HG03354 (cell line): Measurements from ENCODE around the gene RBMS1.

Experiments used
- ATAC-seq: cut with Tn5 transposase; IDR thresholded peaks from one replicate; pipeline ENCODE4 v1.9.1; 2021; ENCODE audit warnings: mild to moderate bottlenecking; ENCODE audit not compliant: unreplicated experiment, poor library complexity, severe bottlenecking

Gene RBMS1

DNA sequence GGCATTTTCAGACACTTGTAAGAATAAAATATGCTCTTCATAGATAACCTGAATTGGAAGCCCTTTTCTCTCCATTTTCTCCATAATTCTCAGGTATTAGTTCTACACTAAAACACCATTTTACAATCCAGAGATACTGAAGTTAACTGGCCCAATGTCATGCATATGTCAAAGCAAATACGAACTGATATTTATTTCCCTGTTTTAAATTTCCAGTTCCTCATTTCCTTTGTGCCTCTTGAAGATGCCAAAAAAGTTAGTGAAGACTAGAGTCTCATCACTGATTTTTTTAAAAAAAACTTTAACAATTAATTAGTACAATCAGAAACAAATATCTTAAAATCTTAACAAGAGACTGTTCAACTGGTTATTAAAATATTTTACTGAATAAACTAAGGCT lies 240.7 kb downstream of the RBMS1 start:
- ATAC-seq, result no peak

DNA sequence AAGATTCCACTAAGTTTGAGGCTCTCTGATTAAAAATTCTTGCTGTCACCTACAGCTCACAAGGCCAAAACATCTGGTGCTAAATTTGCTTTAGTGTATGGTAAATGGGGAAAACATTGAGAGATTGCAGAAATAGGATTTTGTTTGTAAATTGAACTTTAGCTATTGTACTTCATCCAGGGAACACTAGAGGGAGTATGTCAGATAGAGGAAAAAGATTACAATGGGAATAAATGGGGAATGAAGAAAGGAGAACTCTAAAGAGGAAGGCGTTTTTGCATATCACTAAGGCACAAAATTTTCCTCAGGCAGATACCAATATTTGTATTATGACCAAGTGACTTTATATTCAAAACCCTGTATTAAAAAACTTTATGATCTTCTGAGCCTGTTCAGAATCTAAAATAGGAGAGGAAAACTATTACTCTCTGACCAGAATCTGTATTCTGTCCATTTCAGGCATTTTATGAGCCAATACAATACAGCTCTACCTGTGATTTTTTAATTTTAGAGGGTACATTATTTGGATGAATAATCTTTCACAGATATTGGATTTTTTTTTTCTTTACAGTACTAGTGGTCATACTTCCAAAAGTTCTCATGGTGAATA lies 241.2 kb downstream of the RBMS1 start:
- no peak for ATAC-seq

DNA sequence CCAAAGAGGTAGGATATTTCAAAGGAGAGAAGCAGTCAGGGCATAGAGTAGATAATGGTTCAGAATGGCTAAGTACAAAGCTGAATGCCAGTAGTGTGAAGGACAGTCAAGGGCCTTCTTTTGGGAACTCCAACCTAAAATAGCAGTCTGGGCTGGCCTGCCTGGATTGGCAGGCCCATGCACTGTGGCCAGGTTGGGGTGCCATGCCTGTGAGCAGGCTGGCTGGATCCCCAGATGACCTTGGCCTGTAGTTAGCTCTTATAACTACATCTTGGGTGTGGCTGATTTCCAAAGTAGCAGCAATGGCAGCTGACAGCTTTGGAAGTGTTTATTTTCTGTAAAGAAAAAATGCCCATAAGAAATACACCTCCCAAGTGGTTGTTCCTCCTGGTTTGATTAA lies 242.0 kb downstream of the RBMS1 start:
- ATAC-seq, result no peak

DNA sequence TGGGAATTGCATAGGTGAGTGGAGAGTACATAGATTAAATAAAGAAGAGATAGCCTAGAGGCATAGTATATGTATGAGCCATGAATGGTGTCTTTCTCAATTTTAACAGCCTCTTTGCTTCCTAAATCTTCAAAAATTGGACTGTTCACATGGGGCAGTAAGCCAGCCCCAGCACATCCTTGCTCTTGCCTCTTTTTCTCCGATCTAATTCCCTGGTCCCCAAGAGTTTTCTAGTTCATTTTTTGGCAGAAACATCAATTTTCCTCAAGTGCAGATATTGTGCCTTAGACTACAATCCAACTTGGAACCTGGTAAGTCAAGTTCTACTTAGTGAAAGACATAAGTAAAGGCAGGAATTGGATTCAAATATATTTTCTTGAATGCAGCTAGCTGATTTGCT lies 243.7 kb downstream of the RBMS1 start:
- ATAC-seq, result no peak

DNA sequence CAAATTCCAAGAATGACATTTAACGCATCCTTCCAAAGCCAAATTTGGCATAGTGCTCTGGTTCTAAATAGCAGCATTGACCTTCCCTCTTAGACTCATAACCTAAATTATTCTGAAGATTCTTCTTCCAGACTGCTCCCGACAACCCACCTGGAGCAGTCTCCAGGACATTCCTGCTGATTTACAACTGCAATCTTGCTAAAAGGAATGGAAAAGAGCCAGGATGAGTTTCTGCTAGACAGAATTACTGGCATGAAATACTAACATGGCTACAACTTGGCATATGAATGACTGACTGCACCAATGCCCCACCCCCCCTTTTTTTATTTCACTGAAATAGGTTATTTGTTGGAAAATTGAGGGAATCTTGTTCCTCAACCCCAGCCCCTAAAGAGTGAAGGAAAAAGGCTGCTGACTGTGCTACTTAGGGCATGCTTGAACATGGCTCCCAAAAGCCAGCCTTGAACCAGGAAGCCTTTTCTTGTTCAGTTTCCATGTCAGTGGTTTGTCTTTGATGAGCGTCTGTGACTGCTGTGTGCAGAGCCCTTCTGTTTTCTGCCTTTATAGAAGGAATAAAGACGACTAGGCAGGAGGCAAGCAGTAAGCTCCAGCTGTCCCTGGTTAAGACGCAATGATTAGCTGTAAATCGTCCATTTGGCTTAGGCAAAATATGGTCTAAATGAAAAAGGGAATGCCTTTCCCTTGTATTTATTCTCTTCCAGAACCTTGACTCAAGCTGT lies 246.1 kb downstream of the RBMS1 start:
- no peak for ATAC-seq

DNA sequence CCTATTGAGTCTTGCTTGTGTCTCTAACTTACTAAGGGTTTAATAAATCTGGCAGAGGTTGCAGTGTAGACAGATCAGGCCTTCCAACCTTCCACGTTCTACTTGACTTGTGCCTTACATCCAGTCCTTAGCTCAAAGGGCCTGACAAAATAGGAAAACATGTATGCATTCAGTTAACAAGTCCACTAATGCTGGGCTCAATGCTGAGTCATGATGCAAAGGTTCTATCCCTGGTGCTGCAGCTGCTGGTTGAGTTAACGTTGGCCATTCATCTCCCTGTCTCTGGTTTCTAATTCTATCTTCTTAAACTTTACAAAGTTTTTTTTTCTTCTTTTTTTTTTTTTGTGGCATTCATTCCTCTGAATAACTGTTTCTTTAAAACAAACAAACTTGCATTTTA lies 247.3 kb downstream of the RBMS1 start:
- no peak for ATAC-seq

DNA sequence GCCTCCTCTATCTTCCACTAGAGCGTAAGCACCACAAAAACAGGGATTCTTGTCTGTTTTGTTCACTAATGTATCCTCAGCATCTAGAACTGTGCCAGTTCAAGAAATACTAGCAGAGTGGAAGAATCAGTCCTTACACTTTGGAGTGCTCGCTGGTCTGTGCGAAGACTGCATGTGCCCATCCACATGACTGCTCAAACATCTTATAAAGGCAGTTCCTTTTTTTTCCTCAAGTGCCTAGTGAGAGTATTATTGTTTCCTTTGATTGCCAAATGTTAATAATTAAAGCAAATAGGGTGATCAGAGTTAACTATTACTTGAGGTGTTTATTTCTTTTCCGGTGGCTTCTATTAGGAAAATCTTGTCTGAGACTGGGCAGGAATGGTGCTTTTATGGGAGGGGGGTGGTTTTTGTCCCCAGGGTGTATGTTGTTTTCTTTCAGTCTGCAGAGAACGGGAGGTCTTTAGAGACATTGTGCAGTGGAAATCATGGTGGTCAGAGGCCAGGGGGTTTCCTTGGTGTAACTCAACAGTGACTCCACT lies 247.9 kb downstream of the RBMS1 start:
- ATAC-seq, result no peak

DNA sequence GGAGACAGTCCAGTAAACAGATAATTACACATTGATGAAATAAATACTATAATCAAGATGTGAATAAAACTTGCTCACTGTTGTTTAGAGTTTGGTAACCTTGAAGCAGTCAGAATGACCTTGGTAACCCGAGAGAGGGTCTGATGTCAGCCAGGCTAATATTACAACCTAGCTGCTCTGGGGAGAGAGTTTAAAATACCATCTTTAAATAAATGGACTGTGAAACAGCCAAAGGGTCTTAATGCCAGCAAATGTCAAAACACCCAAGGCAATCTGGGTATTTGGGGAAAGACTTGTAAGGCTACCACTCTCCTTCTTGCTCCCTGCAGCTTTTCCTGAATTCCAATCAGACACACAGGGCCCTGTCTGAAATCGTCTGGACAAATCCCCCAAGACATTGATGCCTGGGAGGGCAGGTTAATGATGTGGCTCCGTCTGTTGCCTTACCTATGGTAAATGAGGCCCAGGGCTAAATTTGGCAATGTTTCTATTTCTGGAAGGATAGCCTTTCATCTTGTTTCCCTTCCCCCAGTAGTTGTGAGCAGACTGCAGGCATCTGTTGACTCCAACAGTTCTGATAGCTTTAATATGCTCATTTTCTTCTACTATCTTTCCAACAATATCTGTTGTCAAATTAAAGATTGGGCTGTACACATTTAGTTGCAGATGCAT lies 250.6 kb downstream of the RBMS1 start:
- no peak for ATAC-seq

DNA sequence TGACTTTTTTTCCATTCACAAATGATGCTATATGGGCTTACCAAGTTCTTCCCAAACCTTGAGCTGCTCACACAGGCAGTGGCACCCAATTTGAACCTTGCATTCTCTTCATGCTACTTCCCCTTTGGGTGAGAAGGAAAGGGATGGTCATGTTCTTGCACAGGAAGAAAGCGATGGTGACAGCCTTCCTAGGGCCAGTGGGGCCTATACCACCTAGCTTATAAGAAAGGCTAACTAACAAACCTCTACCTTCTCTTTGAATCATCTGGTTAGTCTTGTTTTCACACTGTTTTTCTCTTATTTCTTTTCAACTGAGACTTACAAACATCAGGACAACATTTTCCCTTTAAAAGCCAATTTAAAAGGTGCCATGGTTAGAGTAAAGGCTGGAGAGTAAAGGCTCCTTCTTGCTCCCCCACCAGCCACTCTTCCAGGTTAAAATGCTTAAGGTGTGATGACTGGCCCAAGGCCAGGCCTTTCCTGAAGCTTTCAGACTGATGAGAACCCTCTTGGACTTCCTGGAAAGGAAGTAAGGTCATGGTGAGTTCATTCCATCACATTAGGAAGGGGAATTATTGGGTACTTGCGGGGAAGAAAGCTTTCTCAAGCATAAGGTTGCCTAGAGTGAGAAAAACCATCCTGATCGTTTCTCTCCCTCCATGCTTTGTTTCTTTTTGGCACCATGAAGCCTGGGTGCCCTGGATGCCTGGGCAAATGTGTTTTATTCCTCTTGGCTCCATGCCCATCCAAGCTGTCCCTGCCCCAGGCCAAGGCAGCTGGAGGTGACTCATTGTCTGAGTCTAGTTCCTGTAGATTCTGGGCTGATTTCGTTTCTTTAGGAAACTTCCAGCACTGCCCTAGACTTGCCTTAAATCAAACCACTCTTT lies 252.1 kb downstream of the RBMS1 start:
- no peak for ATAC-seq

DNA sequence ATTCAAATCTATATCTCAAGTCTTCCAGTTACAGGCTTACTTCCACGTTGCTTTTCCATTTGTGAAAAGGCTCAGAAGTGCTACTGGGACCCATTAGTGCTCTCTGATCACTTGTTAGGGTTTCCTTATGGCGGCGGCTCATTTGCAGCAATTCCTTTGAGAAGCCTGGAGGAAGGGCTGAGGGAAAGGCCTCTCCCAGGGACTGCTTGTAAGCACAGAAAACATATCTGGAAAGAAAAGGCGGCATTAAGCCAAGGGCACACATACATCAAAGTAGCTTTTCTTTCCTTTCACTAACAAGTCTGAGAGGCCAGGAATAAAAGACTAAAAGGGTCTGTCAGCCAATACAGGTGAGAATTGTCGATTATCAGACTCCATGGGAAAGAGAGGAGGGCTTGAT lies 254.2 kb downstream of the RBMS1 start:
- no peak for ATAC-seq

DNA sequence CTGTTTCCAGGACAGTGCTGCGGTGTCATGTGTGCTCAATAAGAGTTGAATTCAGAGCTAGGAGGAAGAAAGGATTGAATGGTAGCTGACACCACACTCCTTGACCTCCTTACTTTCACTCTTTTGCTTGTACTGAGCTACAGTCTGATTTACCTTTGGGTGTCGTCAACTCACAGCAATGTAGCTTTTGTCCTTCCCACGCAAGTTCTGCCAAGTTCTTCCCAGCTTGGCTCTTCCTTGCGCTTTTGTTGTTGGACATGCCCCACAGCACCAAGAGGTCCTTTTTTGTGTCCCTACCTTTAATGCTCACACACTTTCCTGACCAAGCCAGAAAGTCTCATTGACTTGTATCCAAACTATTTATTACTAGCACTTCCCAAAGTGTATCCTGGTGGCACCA lies 255.2 kb downstream of the RBMS1 start:
- no peak for ATAC-seq

DNA sequence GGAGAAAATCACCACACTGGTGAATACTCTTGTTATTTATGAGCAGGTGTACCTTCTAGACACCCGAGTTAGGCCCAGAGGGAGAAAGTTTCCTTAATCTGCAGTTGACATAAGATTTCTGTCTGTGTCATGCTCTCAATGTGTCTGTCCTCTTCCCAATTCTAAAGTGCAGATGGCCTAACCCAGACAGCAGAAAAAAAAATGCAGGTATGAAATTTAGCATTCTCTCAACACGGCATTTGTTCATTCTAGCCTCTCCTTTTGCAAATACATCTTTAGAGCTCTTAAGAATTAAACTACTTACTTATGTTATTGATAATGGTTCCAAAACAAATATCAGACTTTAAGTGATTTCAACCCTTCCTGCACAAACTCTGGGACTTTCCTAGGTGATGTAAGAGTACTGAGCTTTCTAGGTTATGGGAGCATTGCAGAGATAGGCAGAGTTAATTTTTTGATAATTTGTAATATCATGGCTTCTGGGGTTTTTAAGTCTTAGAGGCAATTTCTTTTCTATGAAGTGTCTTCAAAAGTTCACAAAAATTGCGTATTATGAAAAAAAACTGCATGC lies 260.6 kb downstream of the RBMS1 start:
- ATAC-seq, result no peak

DNA sequence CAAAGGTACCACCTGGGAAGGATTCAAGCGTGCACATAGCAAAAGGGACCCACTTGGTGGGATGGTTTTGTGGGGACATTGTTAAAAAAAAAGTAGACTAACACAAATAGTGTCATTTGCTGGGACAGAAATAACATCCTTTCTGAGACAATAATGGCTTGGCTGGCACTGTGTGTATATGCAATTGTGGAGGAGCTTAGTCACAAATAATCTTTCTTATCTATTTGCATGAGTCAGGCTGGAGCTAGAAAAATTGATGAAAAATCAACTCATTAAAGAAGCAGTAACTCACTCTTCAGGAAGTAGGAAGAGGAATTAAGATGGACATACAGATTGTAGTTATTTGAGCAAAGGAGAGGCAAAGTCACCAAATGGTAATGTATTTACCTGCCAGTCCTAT lies 264.0 kb downstream of the RBMS1 start:
- no peak for ATAC-seq

DNA sequence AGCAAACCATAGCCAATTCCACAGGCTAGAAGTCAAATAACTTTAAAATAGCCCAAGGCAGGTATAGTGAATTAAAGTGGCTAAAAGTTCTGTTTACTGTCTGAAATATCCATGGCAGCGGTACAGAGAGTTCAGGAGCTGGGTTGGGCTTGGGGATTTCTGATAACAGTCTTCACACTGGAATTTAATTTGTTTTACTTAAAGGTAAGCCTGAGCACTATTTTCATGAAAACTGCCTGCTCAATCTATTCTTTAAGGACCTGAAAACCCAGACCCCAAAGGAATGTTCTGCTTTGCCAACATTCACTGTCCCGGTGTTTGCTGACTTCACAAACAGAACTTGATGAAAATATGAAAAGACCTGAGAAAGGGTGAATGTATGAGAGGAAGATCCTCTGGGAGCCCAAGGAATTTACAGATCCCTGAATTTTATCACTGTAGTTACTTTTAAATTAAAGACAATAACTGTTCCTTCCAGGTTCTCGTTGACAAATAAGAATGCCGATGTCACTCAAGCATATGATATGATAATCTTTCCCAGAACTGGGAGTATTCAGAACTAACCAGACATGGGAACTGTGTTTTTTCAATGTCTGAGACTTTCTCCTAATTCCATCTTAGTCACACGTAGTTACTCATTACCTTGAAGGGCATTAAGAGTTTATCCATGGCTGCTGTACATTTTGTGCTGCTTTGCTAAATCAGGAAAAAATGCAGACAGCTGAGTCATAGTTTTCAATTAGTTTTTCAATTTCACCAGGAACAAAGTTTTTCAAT lies 265.3 kb downstream of the RBMS1 start:
- no peak for ATAC-seq

DNA sequence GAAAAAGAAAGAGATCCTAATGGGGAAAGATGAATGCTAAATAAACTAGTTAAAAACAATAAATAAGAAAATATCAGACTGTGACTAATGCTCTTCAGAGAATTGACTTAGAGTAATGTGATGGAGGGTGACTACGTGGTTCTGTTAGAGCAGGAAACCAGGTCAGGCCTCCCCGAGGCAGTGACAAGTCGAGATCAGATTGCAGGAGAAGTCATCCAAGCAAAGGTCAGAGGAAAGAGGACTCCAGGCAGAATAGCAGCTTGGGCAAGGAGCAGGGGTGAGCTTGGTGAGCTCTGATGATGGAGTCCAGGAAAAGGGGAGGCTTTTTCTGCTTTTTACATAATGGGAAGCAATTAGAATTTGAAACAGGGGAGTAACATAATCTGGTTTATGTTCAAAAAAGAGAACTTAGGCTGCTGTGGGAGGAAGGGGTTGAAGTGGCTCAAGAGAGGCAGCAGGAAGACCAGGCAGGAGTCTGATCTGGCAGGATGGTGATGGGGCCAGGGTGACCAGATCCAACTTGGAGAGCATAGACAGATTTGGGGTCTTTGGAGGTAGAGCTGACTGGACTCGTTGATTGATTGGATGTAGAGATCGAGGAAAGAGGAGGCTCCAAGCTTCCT lies 266.2 kb downstream of the RBMS1 start:
- no peak for ATAC-seq

DNA sequence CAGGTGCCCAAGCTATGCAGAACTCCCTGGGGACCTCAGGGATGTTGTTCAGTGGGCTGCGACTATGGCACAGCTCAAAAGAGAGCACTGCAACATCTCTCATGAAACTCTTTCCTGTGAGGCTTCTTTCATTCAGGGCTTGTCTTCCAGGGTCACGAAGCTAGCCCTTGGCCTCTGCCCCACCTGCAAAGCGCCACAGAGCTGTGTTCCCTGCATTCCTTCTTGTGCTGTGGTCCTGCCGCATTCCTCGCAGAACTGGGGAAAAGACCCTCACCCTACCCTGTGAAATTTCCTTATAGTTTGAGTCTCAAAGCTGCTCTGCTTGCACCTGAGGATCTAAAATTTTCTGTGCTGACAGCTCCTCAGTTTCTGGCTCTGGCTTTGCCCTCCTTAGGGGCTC lies 267.2 kb downstream of the RBMS1 start:
- ATAC-seq, result no peak

DNA sequence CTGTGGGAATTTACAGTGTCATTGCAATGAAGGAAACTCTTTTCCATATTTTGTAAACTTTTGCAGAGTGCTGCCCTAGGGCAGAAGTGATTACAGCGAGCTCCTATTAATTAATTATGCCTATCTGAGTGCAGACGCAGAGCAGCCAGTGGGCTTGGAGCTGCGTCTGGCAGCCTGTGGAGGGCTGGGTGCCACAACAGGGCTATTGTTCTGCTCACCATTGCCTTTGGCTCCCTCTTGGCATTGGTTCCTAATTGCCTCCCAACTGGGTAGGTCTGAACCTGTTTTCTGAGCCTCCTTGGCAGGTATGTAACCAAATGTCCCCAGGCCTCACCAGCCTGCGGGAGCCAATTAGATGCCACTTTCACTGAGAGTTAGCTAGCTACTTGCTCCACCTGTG lies 267.9 kb downstream of the RBMS1 start:
- ATAC-seq, result no peak

DNA sequence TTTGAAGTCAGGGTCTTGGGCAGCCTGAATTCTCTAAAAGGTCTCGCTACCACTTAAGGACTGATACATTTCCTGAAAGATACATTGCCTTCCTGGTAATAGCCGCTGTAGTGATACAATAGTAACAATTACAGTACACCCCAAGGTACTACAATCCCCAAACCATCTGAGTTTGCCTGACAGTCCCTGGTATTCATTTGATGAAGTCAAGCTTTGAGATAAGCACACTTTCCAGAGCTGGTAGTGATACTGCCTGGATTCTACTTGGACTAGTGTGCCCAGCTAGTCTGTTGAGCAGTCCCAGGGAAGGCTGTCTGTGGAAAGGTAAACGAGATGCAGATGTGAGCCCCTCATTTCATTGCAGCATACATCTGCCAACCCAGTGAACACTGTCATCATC lies 269.1 kb downstream of the RBMS1 start:
- peak; percentile 17 for ATAC-seq

DNA sequence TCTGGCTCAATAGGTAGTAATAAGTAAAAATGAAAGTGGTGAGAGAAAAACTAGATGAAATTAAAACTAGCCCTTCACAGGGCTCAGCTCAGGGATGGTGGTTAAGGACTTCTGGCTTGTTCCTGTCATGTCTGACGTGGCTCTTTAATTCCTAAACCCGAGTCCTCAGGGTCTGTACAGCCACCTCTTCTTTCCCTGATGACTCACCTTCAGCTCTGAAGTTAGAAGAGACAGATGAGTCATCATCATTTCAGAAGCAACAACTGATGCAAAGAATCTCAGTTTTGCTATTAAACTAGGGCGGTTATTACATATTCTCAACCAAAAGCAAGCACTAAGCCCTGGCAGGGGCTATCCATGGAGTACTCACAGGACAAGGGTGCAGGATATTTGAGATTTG lies 269.5 kb downstream of the RBMS1 start:
- ATAC-seq, result peak; percentile 96
